ENCODE results near the gene RPP38.

DNA sequence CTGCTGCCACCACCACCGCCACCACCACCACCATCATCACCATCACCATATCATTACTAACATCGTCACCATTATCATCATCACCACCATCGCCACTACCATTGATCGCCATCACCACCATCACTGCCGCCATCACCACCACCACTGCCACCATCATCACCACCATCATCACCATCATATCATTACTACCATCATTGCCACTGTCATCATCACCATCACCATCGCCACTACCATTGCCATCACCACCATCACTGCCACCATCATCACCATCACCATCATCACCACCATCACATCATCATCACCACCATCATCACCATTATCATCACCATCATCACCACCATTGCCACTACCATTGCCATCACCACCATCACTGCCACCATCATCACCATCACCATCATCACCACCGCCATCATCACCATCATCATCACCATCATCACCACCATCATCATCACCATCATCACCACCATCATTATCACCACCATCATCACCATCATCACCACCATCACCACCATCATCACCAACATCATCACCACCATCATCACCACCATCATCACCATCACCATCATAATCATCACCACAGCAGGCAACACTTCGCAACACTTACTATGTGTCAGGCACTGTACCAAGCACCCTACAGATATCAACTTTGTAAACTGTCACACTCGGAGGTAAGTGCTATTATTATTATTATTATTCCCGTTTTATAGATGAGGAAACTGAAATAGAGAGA is 52.1 kb downstream of the RPP38 start:
- TF ChIP-seq, protein P1, sequence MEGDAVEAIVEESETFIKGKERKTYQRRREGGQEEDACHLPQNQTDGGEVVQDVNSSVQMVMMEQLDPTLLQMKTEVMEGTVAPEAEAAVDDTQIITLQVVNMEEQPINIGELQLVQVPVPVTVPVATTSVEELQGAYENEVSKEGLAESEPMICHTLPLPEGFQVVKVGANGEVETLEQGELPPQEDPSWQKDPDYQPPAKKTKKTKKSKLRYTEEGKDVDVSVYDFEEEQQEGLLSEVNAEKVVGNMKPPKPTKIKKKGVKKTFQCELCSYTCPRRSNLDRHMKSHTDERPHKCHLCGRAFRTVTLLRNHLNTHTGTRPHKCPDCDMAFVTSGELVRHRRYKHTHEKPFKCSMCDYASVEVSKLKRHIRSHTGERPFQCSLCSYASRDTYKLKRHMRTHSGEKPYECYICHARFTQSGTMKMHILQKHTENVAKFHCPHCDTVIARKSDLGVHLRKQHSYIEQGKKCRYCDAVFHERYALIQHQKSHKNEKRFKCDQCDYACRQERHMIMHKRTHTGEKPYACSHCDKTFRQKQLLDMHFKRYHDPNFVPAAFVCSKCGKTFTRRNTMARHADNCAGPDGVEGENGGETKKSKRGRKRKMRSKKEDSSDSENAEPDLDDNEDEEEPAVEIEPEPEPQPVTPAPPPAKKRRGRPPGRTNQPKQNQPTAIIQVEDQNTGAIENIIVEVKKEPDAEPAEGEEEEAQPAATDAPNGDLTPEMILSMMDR (IDR thresholded peaks at IDR 0.05; ENCODE audit: insufficient read depth, low read length), result no peak
- TF ChIP-seq POLR2AphosphoS5 (IDR thresholded peaks at IDR 0.05; ENCODE audit: low read depth) (no peak), GABPA (IDR thresholded peaks at IDR 0.05; ENCODE audit: low read depth) (no peak)
